Measurements from ENCODE around the gene ZNF629. TPM values are rescaled to one million over a fixed set of nuclear protein-coding genes. Genes with fewer than 3 reads are reported as not detected.

ZNF629 gene
- total RNA-seq, 1 donor from 2014 or later, result 2.1 TPM

DNA sequence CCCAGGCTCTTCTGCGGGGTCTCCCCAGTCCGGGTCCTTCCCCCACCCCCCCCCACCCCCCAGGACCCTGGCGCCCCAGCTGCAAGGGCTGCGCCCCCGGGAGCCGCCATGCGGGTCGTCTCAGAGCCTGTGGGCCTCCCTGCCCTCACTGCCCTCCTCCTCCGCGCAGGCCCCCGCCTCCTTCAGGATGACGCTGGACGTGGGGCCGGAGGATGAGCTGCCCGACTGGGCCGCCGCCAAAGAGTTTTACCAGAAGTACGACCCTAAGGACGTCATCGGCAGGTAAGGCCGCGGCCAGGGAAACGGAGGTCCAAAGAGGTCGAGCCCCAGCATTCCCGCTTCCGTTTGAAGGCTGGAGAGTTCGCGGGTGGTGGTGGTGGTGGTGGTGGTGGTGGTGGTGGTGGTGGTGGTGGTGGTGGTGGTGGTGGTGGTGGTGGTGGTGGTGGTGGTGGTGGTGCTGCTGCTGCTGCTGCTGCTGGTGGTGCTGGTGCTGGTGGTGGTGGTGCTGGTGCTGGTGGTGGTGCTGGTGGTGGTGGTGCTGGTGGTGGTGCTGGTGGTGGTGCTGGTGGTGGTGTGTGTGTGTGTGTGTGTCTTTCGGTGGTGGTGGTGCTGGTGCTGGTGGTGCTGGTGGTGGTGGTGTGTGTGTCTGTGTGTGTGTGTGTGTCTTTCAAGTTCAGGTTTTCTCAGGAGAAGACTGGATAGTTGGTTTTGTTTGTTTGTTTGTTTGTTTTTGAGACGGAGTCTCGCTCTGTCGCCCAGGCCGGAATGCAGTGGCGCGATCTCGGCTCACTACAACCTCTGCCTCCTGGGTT, 38.2 kb downstream of the ZNF629 start:
- intact Hi-C loops (cut with micrococcal nuclease), result loop anchor here (1.0 kb wide), 8 partner anchors 13 to 215 kb away; partner anchors contain the start of genes CFAP119, FBRS, RNF40 and ZNF747

GRCh38 chr16:30747799-30748633, 39.0 kb downstream of the ZNF629 start, which contains the start of gene PHKG2:
Gene PHKG2, plus strand, starts transcription at chr16:30748425. Its CDS starts 396 bp downstream, at chr16:30748821.
- intact Hi-C loops (cut with micrococcal nuclease), result loop anchor here (1.0 kb wide), 8 partner anchors 14 to 214 kb away; partner anchors contain the start of genes CFAP119, FBRS, RNF40 and ZNF747

GRCh38 chr16:30747331-30747730, 39.7 kb downstream of the ZNF629 start:
- intact Hi-C loops (cut with micrococcal nuclease), result no loop called here

GRCh38 chr16:30746638-30747175, 40.3 kb downstream of the ZNF629 start:
- intact Hi-C loops (cut with micrococcal nuclease), result no loop called here

DNA sequence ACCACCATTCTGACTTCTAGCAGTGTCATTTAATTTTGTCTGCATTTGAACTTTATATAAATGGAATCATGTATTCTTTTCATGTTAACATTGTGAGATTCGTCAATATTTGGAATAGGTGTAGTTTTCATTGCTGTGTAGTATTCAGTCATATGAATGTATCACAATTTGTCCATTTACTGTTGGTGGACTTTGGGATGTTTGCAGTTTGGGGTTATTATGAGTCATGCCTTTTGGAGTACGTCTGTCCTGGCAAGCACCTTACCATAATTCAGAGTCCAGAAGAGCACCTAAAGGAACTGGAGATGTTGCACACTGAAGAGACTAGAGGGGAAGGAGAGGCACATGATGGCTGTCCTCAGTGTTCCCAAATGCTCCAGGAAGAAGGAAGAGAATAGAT, 41.9 kb downstream of the ZNF629 start:
- intact Hi-C loops (cut with micrococcal nuclease), result no loop called here

DNA sequence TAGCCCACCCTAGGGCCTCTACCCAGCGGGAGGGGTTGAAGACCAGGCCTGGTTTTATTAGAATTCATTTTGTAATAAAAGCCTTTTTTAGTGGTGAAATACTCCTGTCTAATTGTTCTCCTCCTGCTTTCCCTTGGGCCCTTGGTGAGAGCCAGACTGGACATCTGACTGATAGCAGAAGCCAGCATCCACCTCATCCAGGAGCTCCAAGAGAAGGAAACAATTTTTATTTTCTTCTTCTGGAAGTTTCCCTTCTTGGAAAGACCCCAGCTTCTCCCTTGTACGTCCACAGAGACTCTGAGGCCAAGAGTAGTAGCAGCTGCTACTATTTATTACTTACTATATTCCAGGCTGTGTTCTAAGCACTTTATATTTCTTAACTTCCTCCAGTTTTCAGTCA, 42.8 kb downstream of the ZNF629 start:
- intact Hi-C loops (cut with micrococcal nuclease), result no loop called here

DNA sequence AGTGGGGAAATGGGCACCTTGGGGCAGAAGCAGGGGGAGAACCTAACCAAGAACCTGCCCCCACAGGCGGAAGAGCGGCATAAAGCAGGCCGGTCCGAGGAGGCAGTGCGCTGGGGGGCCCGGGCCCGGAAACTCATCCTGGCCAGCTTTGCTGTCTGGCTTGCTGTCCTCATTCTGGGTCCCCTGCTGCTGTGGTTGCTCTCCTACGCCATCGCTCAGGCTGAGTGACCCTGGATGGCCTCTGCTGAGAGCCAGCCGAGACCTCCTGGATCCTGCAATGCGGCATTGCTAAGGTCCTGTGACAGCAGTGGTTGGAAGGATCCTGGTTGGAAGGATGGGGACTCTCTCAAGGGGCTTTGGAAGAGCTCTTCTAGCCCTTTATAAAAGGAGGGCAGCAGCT, 43.3 kb downstream of the ZNF629 start:
- intact Hi-C loops (cut with micrococcal nuclease), result no loop called here

- intact Hi-C loops (cut with micrococcal nuclease), result no loop called here
Measured at GRCh38 chr16:30741461-30741914, 45.5 kb downstream of the ZNF629 start.

DNA sequence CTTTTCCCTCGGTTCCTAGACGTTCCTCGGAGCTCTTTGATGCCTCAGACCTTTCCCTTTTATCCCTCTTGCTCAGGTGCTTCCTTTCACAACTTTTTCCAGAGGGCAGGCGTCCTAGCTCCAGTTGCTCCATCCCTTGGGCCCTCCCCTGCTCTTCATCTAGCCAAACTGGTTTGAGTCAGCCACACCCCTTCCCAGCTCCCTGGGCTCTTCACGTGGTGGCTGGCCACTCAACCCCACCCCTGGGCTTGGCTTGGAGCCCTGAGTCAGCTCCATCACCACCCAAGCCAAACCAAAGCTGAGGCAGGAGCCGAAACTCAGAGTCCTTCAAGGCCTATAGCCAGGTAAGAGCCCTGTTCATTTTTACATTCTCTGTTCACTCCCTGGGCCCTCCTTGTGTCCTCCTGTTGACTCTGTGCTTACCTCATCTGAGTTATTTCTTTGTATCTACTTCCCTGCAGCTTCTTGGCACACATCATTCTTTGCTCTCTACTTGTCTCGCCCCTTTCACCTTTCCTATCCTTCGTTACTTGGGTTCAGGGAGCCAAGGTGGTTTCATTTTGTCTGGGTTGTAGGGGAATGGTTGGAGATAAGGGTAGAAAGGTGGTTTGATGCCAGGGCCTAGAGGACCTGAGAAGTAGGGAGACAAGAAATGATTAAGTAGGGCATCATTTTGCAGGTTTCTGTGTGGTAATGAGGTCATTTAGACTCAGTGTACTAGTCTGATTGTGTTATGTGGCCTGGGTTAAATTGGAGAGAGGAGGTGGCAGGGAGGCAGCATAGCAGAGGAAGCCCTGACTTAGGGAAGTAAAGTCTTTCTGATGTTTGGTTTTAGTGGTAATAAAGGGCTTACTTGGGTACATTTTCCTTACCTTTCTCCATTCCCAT, 46.4 kb downstream of the ZNF629 start:
- intact Hi-C loops (cut with micrococcal nuclease), result no loop called here

GRCh38 chr16:30738984-30739951, 47.7 kb downstream of the ZNF629 start:
- intact Hi-C loops (cut with micrococcal nuclease), result loop anchor here (5.0 kb wide), 1 partner anchor 533 kb away; no protein-coding TSS in a partner anchor

GRCh38 chr16:30737794-30738648, 49.0 kb downstream of the ZNF629 start:
- intact Hi-C loops (cut with micrococcal nuclease), result loop anchor here (5.0 kb wide), 1 partner anchor 534 kb away; no protein-coding TSS in a partner anchor

- intact Hi-C loops (cut with micrococcal nuclease), result loop anchor here (5.0 kb wide), 1 partner anchor 535 kb away; no protein-coding TSS in a partner anchor
Measured at GRCh38 chr16:30736995-30737793, 49.8 kb downstream of the ZNF629 start.

DNA sequence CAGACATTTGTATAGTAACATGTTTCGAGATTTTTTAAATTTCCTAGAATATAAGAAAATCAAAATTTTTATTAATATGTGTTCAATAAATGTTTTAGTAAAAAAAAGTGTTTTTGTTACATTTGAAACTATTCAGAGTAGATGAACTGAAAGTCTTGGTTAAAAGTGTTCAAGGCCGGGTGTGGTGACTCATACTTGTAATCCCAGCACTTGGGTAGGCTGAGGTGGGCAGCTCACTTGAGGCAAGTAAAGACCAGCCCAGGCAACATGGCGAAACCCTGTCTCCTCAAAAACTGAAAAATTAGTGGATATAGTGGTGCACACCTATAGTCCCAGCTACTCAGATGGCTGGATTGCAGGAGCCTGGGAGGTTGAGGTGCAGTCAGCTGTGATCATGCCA, 55.6 kb downstream of the ZNF629 start:
- intact Hi-C loops (cut with micrococcal nuclease), result no loop called here

GRCh38 chr16:30728899-30729672, 57.9 kb downstream of the ZNF629 start:
- intact Hi-C loops (cut with micrococcal nuclease), result no loop called here

Measured in T-helper 1 cell treated with Interleukin-12 subunit alpha and Interleukin-12 subunit beta and Interleukin-4 antibody, amounts not matched to agents 30 ng/mL and 1 ng/mL, for 36 hours (primary cell).